DMS53 (cell line): Measurements from ENCODE around the gene RCAN2.

Source experiments
- DNase-seq: peaks from one replicate; lab custom pipeline; 2025; lab: John Stamatoyannopoulos, UW

Gene RCAN2

GRCh38 chr6:46211917-46212316, 279.3 kb downstream of the RCAN2 start:
- no peak for DNase-seq

GRCh38 chr6:46210294-46210693, 281.0 kb downstream of the RCAN2 start:
- no peak for DNase-seq

- no peak for DNase-seq
These were observed 282.9 kb downstream of the RCAN2 start for GRCh38 chr6:46208303-46208702.

- no peak for DNase-seq
These were observed 284.1 kb downstream of the RCAN2 start for GRCh38 chr6:46207174-46207573.

- DNase-seq: no peak
These were observed 286.2 kb downstream of the RCAN2 start for GRCh38 chr6:46204880-46205650.

GRCh38 chr6:46203391-46204177, 287.7 kb downstream of the RCAN2 start:
- DNase-seq: no peak

GRCh38 chr6:46201702-46202101, 289.5 kb downstream of the RCAN2 start:
- DNase-seq: no peak

GRCh38 chr6:46199387-46199786, 291.9 kb downstream of the RCAN2 start:
- no peak for DNase-seq

GRCh38 chr6:46191961-46192360, 299.3 kb downstream of the RCAN2 start:
- no peak for DNase-seq

- no peak for DNase-seq
These were observed 300.4 kb downstream of the RCAN2 start for GRCh38 chr6:46190889-46191288.

GRCh38 chr6:46189726-46190125, 301.5 kb downstream of the RCAN2 start:
- DNase-seq: no peak

- DNase-seq: no peak
These were observed 304.7 kb downstream of the RCAN2 start for GRCh38 chr6:46186583-46186982.

- no peak for DNase-seq
These were observed 307.1 kb downstream of the RCAN2 start for GRCh38 chr6:46184114-46184513.

- no peak for DNase-seq
These were observed 315.3 kb downstream of the RCAN2 start for GRCh38 chr6:46175976-46176375.

GRCh38 chr6:46175446-46175845, 315.8 kb downstream of the RCAN2 start:
- DNase-seq: no peak

GRCh38 chr6:46174904-46175303, 316.3 kb downstream of the RCAN2 start:
- DNase-seq: no peak

- no peak for DNase-seq
These were observed 319.1 kb downstream of the RCAN2 start for GRCh38 chr6:46172176-46172575.
